ENCODE data around the gene RELL2. TPM values are rescaled to one million over a fixed set of nuclear protein-coding genes. Genes with fewer than 3 reads are reported as not detected.

Gene RELL2
- total RNA-seq, 1 experiment from 2014 or later: 8.7 TPM

DNA sequence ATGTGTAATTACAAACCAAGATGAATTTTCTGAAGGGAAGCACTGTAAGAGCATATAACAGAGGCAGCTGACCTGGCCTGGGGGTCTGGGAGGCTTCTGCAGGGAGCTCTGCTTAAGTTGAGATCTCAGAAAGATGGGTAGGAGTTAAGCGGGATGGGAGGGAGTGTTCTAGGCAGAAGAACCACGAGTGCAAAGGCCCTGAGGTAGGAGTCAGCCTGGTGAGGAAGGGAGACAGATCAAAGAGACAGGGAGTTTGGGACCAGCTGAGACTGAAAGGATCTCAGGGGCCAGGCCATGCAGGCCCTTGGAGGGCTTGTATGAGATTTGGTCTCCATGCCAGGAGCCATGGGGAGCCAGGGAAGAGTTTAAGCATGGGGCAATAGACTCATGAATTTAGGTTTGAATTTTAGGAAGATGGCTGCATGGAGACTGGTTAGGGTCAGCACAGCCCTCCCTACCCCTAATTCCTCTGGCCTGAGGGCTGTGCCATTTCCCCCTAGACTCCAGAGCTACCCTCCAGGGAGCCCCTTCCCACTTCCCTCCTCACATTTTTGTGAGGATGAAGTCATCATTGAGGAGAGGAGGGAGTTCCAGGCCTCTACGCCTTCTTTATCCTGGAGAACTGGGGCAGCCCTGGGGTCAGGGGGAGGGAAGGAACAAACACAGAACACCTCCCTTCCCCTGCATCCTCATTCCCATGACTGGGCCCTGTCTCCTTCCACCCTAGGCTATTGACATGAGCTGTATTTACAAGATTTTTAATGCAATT lies 50.0 kb downstream of the RELL2 start:
- CTCF ChIA-PET: no interaction called here
- RAD21 ChIA-PET (ENCODE audit: low non-redundant PET in 1 of 2, low total read pairs in 2 of 2, uncharacterized antibody in 2 of 2, unreplicated experiment in 2 of 2): no interaction called here
- Histone ChIP-seq H3K27ac (ENCODE audit: low read depth, low read length) (no peak overlapping the region), H2AFZ (ENCODE audit: low read depth, low read length, poor library complexity, severe bottlenecking) (no peak overlapping the region), H3K4me3 (replicated peaks in 1 of 2; ENCODE audit: low read depth in 1 of 2, low read length in 2 of 2) (no peak overlapping the region), H3K4me2 (ENCODE audit: low read length) (no peak overlapping the region), H3K9ac (ENCODE audit: low read length) (no peak overlapping the region), H3K79me2 (ENCODE audit: insufficient read depth, low read length) (no peaks in the 10 kb centered on the region), H3K27me3 (ENCODE audit: insufficient read depth, low read length) (no peaks in the 10 kb centered on the region), H3K36me3 (ENCODE audit: control insufficient read depth in 1 of 2, insufficient read depth in 2 of 2, low read length in 2 of 2) (no peaks in the 10 kb centered on the region), H3K9me2 (ENCODE audit: insufficient read depth) (no peaks in the 10 kb centered on the region), H4K20me1 (ENCODE audit: insufficient read depth) (no peaks in the 10 kb centered on the region), H3K9me3 (ENCODE audit: control insufficient read depth in 1 of 2, insufficient read depth in 1 of 2, low read depth in 1 of 2, low read length in 2 of 2) (no peaks in the 10 kb centered on the region), H3K4me1 (ENCODE audit: control insufficient read depth in 1 of 2, insufficient read depth in 2 of 2, low read length in 2 of 2) (peaks cover 7 to 16% of the 10 kb centered on the region in 2 experiments)
- POLR2A ChIA-PET: no interaction called here
- intact Hi-C loops (cut with micrococcal nuclease): no loop called here
- TF ChIP-seq ZFX (IDR thresholded peaks at IDR 0.05) (no peak), FOSL1 (IDR thresholded peaks at IDR 0.05; ENCODE audit: low read depth) (no peak), SIN3A (IDR thresholded peaks at IDR 0.05; ENCODE audit: low read depth) (no peak)
- TF ChIP-seq, protein P1, sequence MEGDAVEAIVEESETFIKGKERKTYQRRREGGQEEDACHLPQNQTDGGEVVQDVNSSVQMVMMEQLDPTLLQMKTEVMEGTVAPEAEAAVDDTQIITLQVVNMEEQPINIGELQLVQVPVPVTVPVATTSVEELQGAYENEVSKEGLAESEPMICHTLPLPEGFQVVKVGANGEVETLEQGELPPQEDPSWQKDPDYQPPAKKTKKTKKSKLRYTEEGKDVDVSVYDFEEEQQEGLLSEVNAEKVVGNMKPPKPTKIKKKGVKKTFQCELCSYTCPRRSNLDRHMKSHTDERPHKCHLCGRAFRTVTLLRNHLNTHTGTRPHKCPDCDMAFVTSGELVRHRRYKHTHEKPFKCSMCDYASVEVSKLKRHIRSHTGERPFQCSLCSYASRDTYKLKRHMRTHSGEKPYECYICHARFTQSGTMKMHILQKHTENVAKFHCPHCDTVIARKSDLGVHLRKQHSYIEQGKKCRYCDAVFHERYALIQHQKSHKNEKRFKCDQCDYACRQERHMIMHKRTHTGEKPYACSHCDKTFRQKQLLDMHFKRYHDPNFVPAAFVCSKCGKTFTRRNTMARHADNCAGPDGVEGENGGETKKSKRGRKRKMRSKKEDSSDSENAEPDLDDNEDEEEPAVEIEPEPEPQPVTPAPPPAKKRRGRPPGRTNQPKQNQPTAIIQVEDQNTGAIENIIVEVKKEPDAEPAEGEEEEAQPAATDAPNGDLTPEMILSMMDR (IDR thresholded peaks at IDR 0.05 in 2 of 3, conservative IDR thresholded peaks at IDR 0.05 in 1 of 3; ENCODE audit: borderline replicate concordance in 1 of 3, insufficient read depth in 1 of 3, low read depth in 2 of 3, low read length in 2 of 3): no peak
- TF ChIP-seq, protein P2, sequence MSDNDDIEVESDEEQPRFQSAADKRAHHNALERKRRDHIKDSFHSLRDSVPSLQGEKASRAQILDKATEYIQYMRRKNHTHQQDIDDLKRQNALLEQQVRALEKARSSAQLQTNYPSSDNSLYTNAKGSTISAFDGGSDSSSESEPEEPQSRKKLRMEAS (IDR thresholded peaks at IDR 0.05): no peak
- no TSS peak for BruUV-seq (replicated peaks)
- no peak for DNase-seq (ENCODE audit: low read depth, low spot score)
- ATAC-seq: no peak

Other genes starting within 250 kb of the RELL2 start
- gene PCDHGB4, start 249.3 kb upstream of the RELL2 start, total RNA-seq (2021; ENCODE audit: unreplicated experiment): not detected
- gene PCDHGA8, start 244.4 kb upstream of the RELL2 start, total RNA-seq (2021; ENCODE audit: unreplicated experiment): not detected
- gene PCDHGB5, start 239.1 kb upstream of the RELL2 start, total RNA-seq (2021; ENCODE audit: unreplicated experiment): 0.15 TPM
- gene PCDHGA9, start 234.2 kb upstream of the RELL2 start, total RNA-seq (2021; ENCODE audit: unreplicated experiment): 0.34 TPM
- gene PCDHGB6, start 229.0 kb upstream of the RELL2 start, total RNA-seq (2021; ENCODE audit: unreplicated experiment): 0.22 TPM
- 3.8 TPM for gene PCDHGA10, start 224.0 kb upstream of the RELL2 start, total RNA-seq (2021; ENCODE audit: unreplicated experiment)
- 0.54 TPM for gene PCDHGB7, start 219.3 kb upstream of the RELL2 start, total RNA-seq (2021; ENCODE audit: unreplicated experiment)
- 0.39 TPM for gene PCDHGA11, start 215.9 kb upstream of the RELL2 start, total RNA-seq (2021; ENCODE audit: unreplicated experiment)
- gene PCDHGA12, start 206.5 kb upstream of the RELL2 start, total RNA-seq (2021; ENCODE audit: unreplicated experiment): 0.17 TPM
- 1.2 TPM for gene PCDHGC3, start 161.0 kb upstream of the RELL2 start, total RNA-seq (2021; ENCODE audit: unreplicated experiment)
- 0.05 TPM for gene PCDHGC4, start 152.0 kb upstream of the RELL2 start, total RNA-seq (2021; ENCODE audit: unreplicated experiment)
- gene PCDHGC5, start 147.9 kb upstream of the RELL2 start, total RNA-seq (2021; ENCODE audit: unreplicated experiment): not detected
- gene DIAPH1, start 18.0 kb upstream of the RELL2 start, total RNA-seq (2021; ENCODE audit: unreplicated experiment): 142 TPM
- 91.9 TPM for gene HDAC3, start 148 bp upstream of the RELL2 start, total RNA-seq (2021; ENCODE audit: unreplicated experiment)
- 37.2 TPM for gene FCHSD1, start 14.4 kb downstream of the RELL2 start, total RNA-seq (2021; ENCODE audit: unreplicated experiment)
- 15.1 TPM for gene ARAP3, start 45.2 kb downstream of the RELL2 start, total RNA-seq (2021; ENCODE audit: unreplicated experiment)
- 24.2 TPM for gene PCDH1, start 241.4 kb downstream of the RELL2 start, total RNA-seq (2021; ENCODE audit: unreplicated experiment)

Data from HCT116 (cell line).